ENCODE data around the gene KCNQ1.

Gene KCNQ1

GRCh38 chr11:2885017-2885677, 440.3 kb downstream of the KCNQ1 start:
- peak overlapping the region; percentile 92 for H4K91ac ChIP-seq (ENCODE audit: low read length)
- DNase-seq, result peak; percentile 74
- no peak overlapping the region for H2AFZ ChIP-seq (ENCODE audit: low read depth, low read length)
- peak overlapping the region; percentile 73 for H3K9ac ChIP-seq (ENCODE audit: low read length)
- H3K4me1 ChIP-seq (ENCODE audit: control insufficient read depth, insufficient read depth, low read depth, low read length), result peaks cover 52% of the 10 kb centered on the region
- H3K18ac ChIP-seq (ENCODE audit: low read depth in 1 of 2, low read length in 2 of 2), result peak overlapping the region; percentile 89 to 94
- peak overlapping the region; percentile 77 to 86 for H3K4me3 ChIP-seq (ENCODE audit: insufficient read depth in 1 of 2, low read depth in 1 of 2, low read length in 2 of 2)
- peak overlapping the region; percentile 76 for H4K8ac ChIP-seq (ENCODE audit: low read length)
- peak overlapping the region; percentile 84 for H2BK15ac ChIP-seq (ENCODE audit: low read depth, poor library complexity, severe bottlenecking)
- H2AK5ac ChIP-seq (ENCODE audit: low read length, severe bottlenecking), result no peak overlapping the region
- H3K4me2 ChIP-seq (ENCODE audit: low read length, poor library complexity, severe bottlenecking), result peak overlapping the region; percentile 72
- H2BK12ac ChIP-seq (ENCODE audit: low read length in 2 of 2), result peak overlapping the region in 1 of 2 experiments; percentile 46
- peaks cover 0 to 12% of the 10 kb centered on the region in 2 experiments for H3K36me3 ChIP-seq (ENCODE audit: control insufficient read depth in 1 of 2, insufficient read depth in 2 of 2, low read depth in 1 of 2, low read length in 2 of 2)
- peaks cover 8% of the 10 kb centered on the region for H3K79me1 ChIP-seq (replicated peaks; ENCODE audit: low read length, poor library complexity, severe bottlenecking)
- H2BK120ac ChIP-seq (ENCODE audit: low read depth, low read length), result peak overlapping the region; percentile 87
- H2BK5ac ChIP-seq (ENCODE audit: low read depth, low read length, poor library complexity, severe bottlenecking), result no peak overlapping the region
- under 1% methylated on average over 67 of the region's 80 CpGs for WGBS
- peak overlapping the region in 1 of 2 experiments; percentile 88 for H3K4ac ChIP-seq (ENCODE audit: low read depth in 1 of 2, low read length in 2 of 2)
- peak overlapping the region in 1 of 2 experiments; percentile 5 for H3K14ac ChIP-seq (ENCODE audit: low read length in 2 of 2)
- no peak overlapping the region for H3K27ac ChIP-seq (ENCODE audit: low read length, poor library complexity, severe bottlenecking)
- H3K27me3 ChIP-seq (ENCODE audit: control insufficient read depth in 1 of 2, insufficient read depth in 1 of 2, low read length in 2 of 2), result peaks cover 0 to 19% of the 10 kb centered on the region in 2 experiments
- no peak overlapping the region for H3K23ac ChIP-seq (ENCODE audit: low read length in 2 of 2)
- no peaks in the 10 kb centered on the region for H3K9me3 ChIP-seq (ENCODE audit: control insufficient read depth, low read length)

- H2AK5ac ChIP-seq (ENCODE audit: low read length, severe bottlenecking), result peak within 1 kb of the TSS; percentile 71
- H3K9ac ChIP-seq (ENCODE audit: low read length), result peak within 1 kb of the TSS; percentile 80
- H2BK12ac ChIP-seq (ENCODE audit: low read length in 2 of 2), result peak within 1 kb of the TSS; percentile 73 to 92
- H3K14ac ChIP-seq (ENCODE audit: low read length in 2 of 2), result peak within 1 kb of the TSS in 1 of 2 experiments; percentile 53
- H3K18ac ChIP-seq (ENCODE audit: low read depth in 1 of 2, low read length in 2 of 2), result peak within 1 kb of the TSS; percentile 92 to 96
- H2AFZ ChIP-seq (ENCODE audit: low read depth, low read length), result peak within 1 kb of the TSS; percentile 68
- H2BK5ac ChIP-seq (ENCODE audit: low read depth, low read length, poor library complexity, severe bottlenecking), result peak within 1 kb of the TSS; percentile 33
- no peak within 1 kb of the TSS for H3K27ac ChIP-seq (ENCODE audit: low read length, poor library complexity, severe bottlenecking)
- H3K4ac ChIP-seq (ENCODE audit: low read depth in 1 of 2, low read length in 2 of 2), result peak within 1 kb of the TSS; percentile 87 to 88
- peak within 1 kb of the TSS; percentile 91 for H2BK120ac ChIP-seq (ENCODE audit: low read depth, low read length)
- peak within 1 kb of the TSS; percentile 96 for H4K8ac ChIP-seq (ENCODE audit: low read length)
- H3K4me2 ChIP-seq (ENCODE audit: low read length, poor library complexity, severe bottlenecking), result peak within 1 kb of the TSS; percentile 72
- WGBS, result under 1% methylated on average over 30 of the region's 61 CpGs
- peak within 1 kb of the TSS; percentile 98 for H4K91ac ChIP-seq (ENCODE audit: low read length)
- H3K36me3 ChIP-seq (ENCODE audit: control insufficient read depth in 1 of 2, insufficient read depth in 2 of 2, low read depth in 1 of 2, low read length in 2 of 2), result peaks cover 0 to 12% of the 10 kb centered on the region in 2 experiments
- H3K79me1 ChIP-seq (replicated peaks; ENCODE audit: low read length, poor library complexity, severe bottlenecking), result peaks cover 5% of the 10 kb centered on the region
- peaks cover 56% of the 10 kb centered on the region for H3K4me1 ChIP-seq (ENCODE audit: control insufficient read depth, insufficient read depth, low read depth, low read length)
- DNase-seq, result peak; percentile 88
- H3K23ac ChIP-seq (ENCODE audit: low read length in 2 of 2), result peak within 1 kb of the TSS in 1 of 2 experiments; percentile 78
- H3K9me3 ChIP-seq (ENCODE audit: control insufficient read depth, low read length), result no peaks in the 10 kb centered on the region
- peaks cover 0 to 15% of the 10 kb centered on the region in 2 experiments for H3K27me3 ChIP-seq (ENCODE audit: control insufficient read depth in 1 of 2, insufficient read depth in 1 of 2, low read length in 2 of 2)
- peak within 1 kb of the TSS; percentile 77 to 86 for H3K4me3 ChIP-seq (ENCODE audit: insufficient read depth in 1 of 2, low read depth in 1 of 2, low read length in 2 of 2)
- H2BK15ac ChIP-seq (ENCODE audit: low read depth, poor library complexity, severe bottlenecking), result peak within 1 kb of the TSS; percentile 85
These were observed 440.9 kb downstream of the KCNQ1 start, which contains the start of gene CDKN1C for GRCh38 chr11:2885678-2886081. TSS of gene CDKN1C (minus strand) at chr11:2885775. CDS start at chr11:2885456, 319 bp downstream.

DNA sequence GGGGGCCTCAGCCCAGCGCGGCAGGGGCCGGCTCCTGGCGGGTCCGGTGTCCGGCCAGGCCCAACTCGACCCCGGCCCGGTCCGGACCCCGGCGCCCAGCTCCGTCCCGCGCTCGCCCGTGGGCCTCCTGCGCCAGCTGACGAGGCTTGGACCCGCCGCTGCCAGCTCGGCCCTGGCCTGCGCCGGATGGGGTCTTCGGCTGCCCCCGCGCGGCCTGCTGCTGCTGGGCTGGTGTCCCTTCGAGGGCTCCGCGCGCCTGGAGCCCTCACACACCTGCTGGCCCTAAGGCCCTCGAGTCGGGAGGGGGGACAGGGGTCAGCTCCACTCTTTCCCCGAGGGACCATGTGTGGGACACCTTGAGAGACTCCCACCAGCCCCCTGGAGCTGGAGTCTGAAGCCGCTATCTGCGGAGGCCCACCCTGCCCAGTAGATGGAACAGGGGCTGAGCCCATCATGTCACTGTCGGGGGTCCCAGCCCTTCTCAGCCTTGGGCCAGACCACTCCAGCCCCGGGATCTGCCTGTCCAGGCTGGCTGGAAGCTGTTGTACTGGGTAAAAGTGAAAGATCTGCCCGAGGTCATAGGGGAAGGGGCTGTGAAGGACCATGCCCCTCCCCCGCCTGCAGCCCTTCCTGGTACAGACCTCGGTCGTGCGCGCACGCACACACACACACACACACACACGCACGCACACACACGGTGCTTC, 441.5 kb downstream of the KCNQ1 start:
- peak overlapping the region; percentile 83 to 87 for H3K4ac ChIP-seq (ENCODE audit: low read depth in 1 of 2, low read length in 2 of 2)
- peak overlapping the region; percentile 15 for H3K9ac ChIP-seq (ENCODE audit: low read length)
- peak overlapping the region; percentile 71 for H2AK5ac ChIP-seq (ENCODE audit: low read length, severe bottlenecking)
- H3K27ac ChIP-seq (ENCODE audit: low read length, poor library complexity, severe bottlenecking), result no peak overlapping the region
- peak; percentile 36 for DNase-seq
- H3K14ac ChIP-seq (ENCODE audit: low read length in 2 of 2), result peak overlapping the region in 1 of 2 experiments; percentile 53
- H3K79me1 ChIP-seq (replicated peaks; ENCODE audit: low read length, poor library complexity, severe bottlenecking), result peaks cover 3% of the 10 kb centered on the region
- peak overlapping the region; percentile 73 to 92 for H2BK12ac ChIP-seq (ENCODE audit: low read length in 2 of 2)
- peak overlapping the region; percentile 91 for H2BK120ac ChIP-seq (ENCODE audit: low read depth, low read length)
- H3K18ac ChIP-seq (ENCODE audit: low read depth in 1 of 2, low read length in 2 of 2), result peak overlapping the region; percentile 92 to 96
- H3K9me3 ChIP-seq (ENCODE audit: control insufficient read depth, low read length), result no peaks in the 10 kb centered on the region
- peak overlapping the region; percentile 96 for H4K8ac ChIP-seq (ENCODE audit: low read length)
- H2BK15ac ChIP-seq (ENCODE audit: low read depth, poor library complexity, severe bottlenecking), result peak overlapping the region; percentile 4
- H4K91ac ChIP-seq (ENCODE audit: low read length), result peak overlapping the region; percentile 98
- WGBS, result 12% methylated on average over 49 of the region's 49 CpGs
- peak overlapping the region; percentile 68 for H2AFZ ChIP-seq (ENCODE audit: low read depth, low read length)
- H2BK5ac ChIP-seq (ENCODE audit: low read depth, low read length, poor library complexity, severe bottlenecking), result no peak overlapping the region
- peak overlapping the region; percentile 58 for H3K4me2 ChIP-seq (ENCODE audit: low read length, poor library complexity, severe bottlenecking)
- peak overlapping the region; percentile 31 to 53 for H3K4me3 ChIP-seq (ENCODE audit: insufficient read depth in 1 of 2, low read depth in 1 of 2, low read length in 2 of 2)
- peaks cover 60% of the 10 kb centered on the region for H3K4me1 ChIP-seq (ENCODE audit: control insufficient read depth, insufficient read depth, low read depth, low read length)
- H3K36me3 ChIP-seq (ENCODE audit: control insufficient read depth in 1 of 2, insufficient read depth in 2 of 2, low read depth in 1 of 2, low read length in 2 of 2), result peaks cover 0 to 10% of the 10 kb centered on the region in 2 experiments
- H3K27me3 ChIP-seq (ENCODE audit: control insufficient read depth in 1 of 2, insufficient read depth in 1 of 2, low read length in 2 of 2), result peaks cover 0 to 15% of the 10 kb centered on the region in 2 experiments
- peak overlapping the region in 1 of 2 experiments; percentile 78 for H3K23ac ChIP-seq (ENCODE audit: low read length in 2 of 2)

GRCh38 chr11:2886936-2887335, 442.1 kb downstream of the KCNQ1 start:
- peaks cover 0 to 12% of the 10 kb centered on the region in 2 experiments for H3K27me3 ChIP-seq (ENCODE audit: control insufficient read depth in 1 of 2, insufficient read depth in 1 of 2, low read length in 2 of 2)
- no peak overlapping the region for H2AK5ac ChIP-seq (ENCODE audit: low read length, severe bottlenecking)
- DNase-seq, result no peak
- H2BK15ac ChIP-seq (ENCODE audit: low read depth, poor library complexity, severe bottlenecking), result no peak overlapping the region
- no peak overlapping the region for H3K23ac ChIP-seq (ENCODE audit: low read length in 2 of 2)
- no peak overlapping the region for H3K27ac ChIP-seq (ENCODE audit: low read length, poor library complexity, severe bottlenecking)
- no peak overlapping the region for H2BK5ac ChIP-seq (ENCODE audit: low read depth, low read length, poor library complexity, severe bottlenecking)
- 93% methylated on average over 3 of the region's 5 CpGs for WGBS
- peaks cover 0 to 10% of the 10 kb centered on the region in 2 experiments for H3K36me3 ChIP-seq (ENCODE audit: control insufficient read depth in 1 of 2, insufficient read depth in 2 of 2, low read depth in 1 of 2, low read length in 2 of 2)
- H3K4me3 ChIP-seq (ENCODE audit: insufficient read depth in 1 of 2, low read depth in 1 of 2, low read length in 2 of 2), result no peak overlapping the region
- no peak overlapping the region for H2AFZ ChIP-seq (ENCODE audit: low read depth, low read length)
- peak overlapping the region in 1 of 2 experiments; percentile 83 for H3K4ac ChIP-seq (ENCODE audit: low read depth in 1 of 2, low read length in 2 of 2)
- H3K79me1 ChIP-seq (replicated peaks; ENCODE audit: low read length, poor library complexity, severe bottlenecking), result peaks cover 3% of the 10 kb centered on the region
- H3K4me1 ChIP-seq (ENCODE audit: control insufficient read depth, insufficient read depth, low read depth, low read length), result peaks cover 60% of the 10 kb centered on the region
- H2BK120ac ChIP-seq (ENCODE audit: low read depth, low read length), result no peak overlapping the region
- peak overlapping the region in 1 of 2 experiments; percentile 84 for H2BK12ac ChIP-seq (ENCODE audit: low read length in 2 of 2)
- H3K18ac ChIP-seq (ENCODE audit: low read depth in 1 of 2, low read length in 2 of 2), result peak overlapping the region; percentile 38 to 92
- H3K9ac ChIP-seq (ENCODE audit: low read length), result no peak overlapping the region
- peak overlapping the region; percentile 70 for H4K91ac ChIP-seq (ENCODE audit: low read length)
- H3K14ac ChIP-seq (ENCODE audit: low read length in 2 of 2), result no peak overlapping the region
- H3K9me3 ChIP-seq (ENCODE audit: control insufficient read depth, low read length), result no peaks in the 10 kb centered on the region
- peak overlapping the region; percentile 69 for H4K8ac ChIP-seq (ENCODE audit: low read length)
- no peak overlapping the region for H3K4me2 ChIP-seq (ENCODE audit: low read length, poor library complexity, severe bottlenecking)

Data from mesenchymal stem cell (in vitro differentiated cells and primary cell).